Measurements from ENCODE around the gene SGTB. TPM values are rescaled to one million over a fixed set of nuclear protein-coding genes. Genes with fewer than 3 reads are reported as not detected.

SGTB gene
- polyA plus RNA-seq, 1 donor (not counting 4 experiments of a cell fraction or from before 2014, with no cell fraction given): 10.4 TPM

GRCh38 chr5:65749221-65749844 lies 27.4 kb upstream of the SGTB start:
- no peak for FAIRE-seq
- Histone ChIP-seq H3K9me3 (ENCODE audit: control insufficient read depth, low read depth, low read length) (no peaks in the 10 kb centered on the region), H3K9me1 (ENCODE audit: control insufficient read depth, extremely low read depth, insufficient read depth, low read length) (no peaks in the 10 kb centered on the region), H3K79me2 (ENCODE audit: control insufficient read depth, insufficient read depth, low read length) (peaks cover 16% of the 10 kb centered on the region), H3K4me2 (ENCODE audit: control insufficient read depth, extremely low read depth, insufficient read depth, low read depth, low read length) (no peak overlapping the region), H4K20me1 (ENCODE audit: control insufficient read depth, extremely low read depth, insufficient read depth, low read length) (no peaks in the 10 kb centered on the region), H3K36me3 (ENCODE audit: control insufficient read depth in 2 of 2, extremely low read depth in 1 of 2, insufficient read depth in 2 of 2, low read length in 2 of 2) (peaks cover 0 to under 1% of the 10 kb centered on the region in 2 experiments), H3K27me3 (ENCODE audit: control insufficient read depth, extremely low read depth, insufficient read depth, low read length) (no peaks in the 10 kb centered on the region), H3K4me3 (ENCODE audit: control insufficient read depth in 2 of 3, extremely low read depth in 1 of 3, insufficient read depth in 2 of 3, low read depth in 1 of 3, low read length in 3 of 3) (no peak overlapping the region), H3K27ac (ENCODE audit: control insufficient read depth, insufficient read depth, low read length) (no peak overlapping the region), H2AFZ (ENCODE audit: control insufficient read depth, low read length) (no peak overlapping the region), H3K9ac (ENCODE audit: control insufficient read depth, extremely low read depth, insufficient read depth, low read length) (no peak overlapping the region), H3K4me1 (ENCODE audit: control insufficient read depth, extremely low read depth, insufficient read depth, low read length) (peaks cover 5% of the 10 kb centered on the region)
- no peak for DNase-seq (ENCODE audit: low read depth, low spot score)
- TF ChIP-seq EZH2 (IDR thresholded peaks at IDR 0.05; ENCODE audit: low read length) (no peak), CTCF (optimal IDR thresholded peaks at IDR 0.05 in 1 of 3, IDR thresholded peaks at IDR 0.05 in 1 of 3, conservative IDR thresholded peaks at IDR 0.05 in 1 of 3; ENCODE audit: extremely low read depth in 1 of 3, insufficient read depth in 2 of 3, low read length in 3 of 3) (no peak)
- dilution Hi-C loops (cut with MboI; ENCODE audit: extremely low pct_ligation_motif_present, low sequenced_read_pairs): no loop called here

- no peak overlapping the region for H3K9ac ChIP-seq (ENCODE audit: control insufficient read depth, extremely low read depth, insufficient read depth, low read length)
- H3K9me3 ChIP-seq (ENCODE audit: control insufficient read depth, low read depth, low read length): no peaks in the 10 kb centered on the region
- DNase-seq (ENCODE audit: low read depth, low spot score): peak; percentile 44
- peak overlapping the region; percentile 30 for H3K27ac ChIP-seq (ENCODE audit: control insufficient read depth, insufficient read depth, low read length)
- TF ChIP-seq CTCF (optimal IDR thresholded peaks at IDR 0.05 in 1 of 3, IDR thresholded peaks at IDR 0.05 in 1 of 3, conservative IDR thresholded peaks at IDR 0.05 in 1 of 3; ENCODE audit: extremely low read depth in 1 of 3, insufficient read depth in 2 of 3, low read length in 3 of 3): peak in 2 of 3 experiments; percentile 52 to 72
- TF ChIP-seq EZH2 (IDR thresholded peaks at IDR 0.05; ENCODE audit: low read length): no peak
- no peaks in the 10 kb centered on the region for H3K36me3 ChIP-seq (ENCODE audit: control insufficient read depth in 2 of 2, extremely low read depth in 1 of 2, insufficient read depth in 2 of 2, low read length in 2 of 2)
- H3K4me2 ChIP-seq (ENCODE audit: control insufficient read depth, extremely low read depth, insufficient read depth, low read depth, low read length): no peak overlapping the region
- no peaks in the 10 kb centered on the region for H4K20me1 ChIP-seq (ENCODE audit: control insufficient read depth, extremely low read depth, insufficient read depth, low read length)
- no peaks in the 10 kb centered on the region for H3K9me1 ChIP-seq (ENCODE audit: control insufficient read depth, extremely low read depth, insufficient read depth, low read length)
- H3K4me1 ChIP-seq (ENCODE audit: control insufficient read depth, extremely low read depth, insufficient read depth, low read length): peaks cover 5% of the 10 kb centered on the region
- peaks cover 37% of the 10 kb centered on the region for H3K79me2 ChIP-seq (ENCODE audit: control insufficient read depth, insufficient read depth, low read length)
- H2AFZ ChIP-seq (ENCODE audit: control insufficient read depth, low read length): no peak overlapping the region
- no peaks in the 10 kb centered on the region for H3K27me3 ChIP-seq (ENCODE audit: control insufficient read depth, extremely low read depth, insufficient read depth, low read length)
- FAIRE-seq: peak; percentile 83
- H3K4me3 ChIP-seq (ENCODE audit: control insufficient read depth in 2 of 3, extremely low read depth in 1 of 3, insufficient read depth in 2 of 3, low read depth in 1 of 3, low read length in 3 of 3): no peak overlapping the region
- dilution Hi-C loops (cut with MboI; ENCODE audit: extremely low pct_ligation_motif_present, low sequenced_read_pairs): no loop called here
Measured at GRCh38 chr5:65742565-65743231, 20.8 kb upstream of the SGTB start.

Data from keratinocyte (primary cell).